HEK293T (cell line): ENCODE measurements around the gene PPP6R1.

Experiments
- CTCF ChIA-PET: fragments of 350-600 bp; formaldehyde crosslinking; extraction: SDS; loops from one replicate; lab custom pipeline; 2021; ENCODE audit warnings: antibody characterized with exemption, inconsistent platforms; lab: Yijun Ruan, JAX
- POLR2A ChIA-PET: fragments of 350-600 bp; formaldehyde crosslinking; extraction: SDS; loops from one replicate; lab custom pipeline; 2020; ENCODE audit warnings: antibody characterized with exemption, inconsistent platforms; lab: Yijun Ruan, JAX
- DNase-seq: peaks from one replicate; pipeline ENCODE4 v3.0.0; 2012; ENCODE audit warnings: mixed read lengths; ENCODE audit errors: extremely low spot score
- ARNT ChIP-seq: fragments of 450-650 bp; IDR thresholded peaks from 2 replicates; pipeline ENCODE4 v1.6.1; 2017; ENCODE audit warnings: mild to moderate bottlenecking
- BHLHE40 ChIP-seq: fragments of 450-650 bp; IDR thresholded peaks from 2 replicates; pipeline ENCODE4 v1.6.1; 2016; ENCODE audit warnings: mild to moderate bottlenecking, moderate library complexity, borderline replicate concordance
- CTBP1 ChIP-seq: fragments of 450-650 bp; IDR thresholded peaks from 2 replicates; pipeline ENCODE4 v1.6.1; 2016; ENCODE audit warnings: borderline replicate concordance
- ELF4 ChIP-seq: fragments of 450-650 bp; IDR thresholded peaks from 2 replicates; pipeline ENCODE4 v1.6.1; 2017; ENCODE audit warnings: antibody characterized with exemption
- FOXA1 ChIP-seq: fragments of 450-650 bp; IDR thresholded peaks from 2 replicates; pipeline ENCODE4 v1.6.1; 2016; ENCODE audit warnings: mild to moderate bottlenecking
- FOXK2 ChIP-seq: fragments of 450-650 bp; IDR thresholded peaks from 2 replicates; pipeline ENCODE4 v1.6.1; 2016; ENCODE audit warnings: mild to moderate bottlenecking
- FOXM1 ChIP-seq: fragments of 450-650 bp; IDR thresholded peaks from 2 replicates; pipeline ENCODE4 v1.6.1; 2017; ENCODE audit warnings: mild to moderate bottlenecking, borderline replicate concordance
- HDGF ChIP-seq: fragments of 450-650 bp; IDR thresholded peaks from 2 replicates; pipeline ENCODE4 v1.6.1; 2017; ENCODE audit warnings: antibody characterized with exemption, borderline replicate concordance
- L3MBTL2 ChIP-seq: fragments of 450-650 bp; conservative IDR thresholded peaks from 2 replicates; pipeline ENCODE4 v1.6.1; 2016; ENCODE audit warnings: mild to moderate bottlenecking
- LEF1 ChIP-seq: fragments of 450-650 bp; IDR thresholded peaks from 2 replicates; pipeline ENCODE4 v1.6.1; 2017; ENCODE audit warnings: mild to moderate bottlenecking, borderline replicate concordance
- NFRKB ChIP-seq: fragments of 450-650 bp; IDR thresholded peaks from 2 replicates; pipeline ENCODE4 v1.6.1; 2016; ENCODE audit warnings: mild to moderate bottlenecking, moderate library complexity
- PKNOX1 ChIP-seq: fragments of 450-650 bp; IDR thresholded peaks from 2 replicates; pipeline ENCODE4 v1.6.1; 2016
- SP1 ChIP-seq: fragments of 450-650 bp; IDR thresholded peaks from 2 replicates; pipeline ENCODE4 v1.6.1; 2017
- SUZ12 ChIP-seq: fragments of 450-650 bp; IDR thresholded peaks from 2 replicates; pipeline ENCODE4 v1.6.1; 2016; ENCODE audit warnings: mild to moderate bottlenecking
- TARDBP ChIP-seq: fragments of 450-650 bp; IDR thresholded peaks from 2 replicates; pipeline ENCODE4 v1.6.1; 2016
- ZNF384 ChIP-seq: fragments of 450-650 bp; IDR thresholded peaks from 2 replicates; pipeline ENCODE4 v1.6.1; 2016

Gene PPP6R1

GRCh38 chr19:55232286-55232602 is 26.6 kb downstream of the PPP6R1 start:
- ChIA-PET CTCF (no interaction called here), POLR2A (no interaction called here)
- DNase-seq, result no peak
- TF ChIP-seq FOXA1, result no peak
- no peak for TF ChIP-seq ARNT
- no peak for TF ChIP-seq FOXK2

GRCh38 chr19:55231391-55232285 is 27.2 kb downstream of the PPP6R1 start:
- no peak for DNase-seq
- TF ChIP-seq L3MBTL2 (no peak), ELF4 (no peak), BHLHE40 (no peak), ARNT (no peak), LEF1 (no peak), SP1 (no peak), FOXM1 (no peak), NFRKB (no peak), ZNF384 (no peak), FOXA1 (no peak), CTBP1 (no peak), SUZ12 (no peak), TARDBP (no peak), PKNOX1 (no peak), HDGF (no peak), FOXK2 (no peak)
- ChIA-PET CTCF (no interaction called here), POLR2A (no interaction called here)

DNA sequence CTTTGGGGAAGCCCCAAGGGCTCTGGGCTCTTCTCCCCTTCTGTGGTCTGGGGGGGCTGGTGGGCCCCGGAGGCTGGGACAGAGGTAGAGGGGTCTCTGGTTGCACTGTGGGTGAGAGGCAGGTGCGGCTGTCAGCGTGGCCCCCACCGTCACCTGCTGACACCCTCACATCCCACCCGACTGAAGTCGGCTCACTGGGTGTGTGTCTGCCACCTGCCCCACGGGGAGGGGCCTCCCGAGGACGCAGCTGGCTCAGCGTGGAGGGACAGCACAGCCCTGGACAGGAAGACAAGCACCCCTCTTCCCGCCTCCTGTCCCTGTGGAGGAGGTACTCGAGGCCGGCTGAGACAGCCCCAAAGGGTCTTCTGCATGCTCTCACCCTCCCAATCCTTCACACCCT is 28.0 kb downstream of the PPP6R1 start:
- TF ChIP-seq TARDBP, result no peak
- no peak for TF ChIP-seq FOXA1
- TF ChIP-seq FOXK2, result no peak
- TF ChIP-seq L3MBTL2, result no peak
- CTCF ChIA-PET, result no interaction called here
- POLR2A ChIA-PET, result no interaction called here
- DNase-seq, result no peak

- TF ChIP-seq L3MBTL2, result no peak
- no peak for TF ChIP-seq CTBP1
- no peak for TF ChIP-seq SP1
- no peak for TF ChIP-seq LEF1
- no peak for TF ChIP-seq FOXM1
- ChIA-PET POLR2A (interaction anchor here (0.8 kb wide), 1 partner anchor 29 kb away, joined by 3 read pairs; the partner anchor contains the start of gene PPP6R1), CTCF (no interaction called here)
These were observed 28.5 kb downstream of the PPP6R1 start for GRCh38 chr19:55230329-55230728.

GRCh38 chr19:55229789-55230182 is 29.0 kb downstream of the PPP6R1 start:
- CTCF ChIA-PET, result no interaction called here
- no peak for DNase-seq
- TF ChIP-seq NFRKB, result no peak
- TF ChIP-seq BHLHE40, result no peak
- no peak for TF ChIP-seq SP1
- no peak for TF ChIP-seq TARDBP
- TF ChIP-seq L3MBTL2, result no peak
- TF ChIP-seq CTBP1, result no peak
- TF ChIP-seq SUZ12, result no peak
- POLR2A ChIA-PET, result interaction anchor here (0.8 kb wide), 1 partner anchor 30 kb away, joined by 3 read pairs; the partner anchor contains the start of gene PPP6R1

More at GRCh38 chr19:55230329-55230728, 28.5 kb downstream of the PPP6R1 start:
- DNase-seq, result no peak

DNA sequence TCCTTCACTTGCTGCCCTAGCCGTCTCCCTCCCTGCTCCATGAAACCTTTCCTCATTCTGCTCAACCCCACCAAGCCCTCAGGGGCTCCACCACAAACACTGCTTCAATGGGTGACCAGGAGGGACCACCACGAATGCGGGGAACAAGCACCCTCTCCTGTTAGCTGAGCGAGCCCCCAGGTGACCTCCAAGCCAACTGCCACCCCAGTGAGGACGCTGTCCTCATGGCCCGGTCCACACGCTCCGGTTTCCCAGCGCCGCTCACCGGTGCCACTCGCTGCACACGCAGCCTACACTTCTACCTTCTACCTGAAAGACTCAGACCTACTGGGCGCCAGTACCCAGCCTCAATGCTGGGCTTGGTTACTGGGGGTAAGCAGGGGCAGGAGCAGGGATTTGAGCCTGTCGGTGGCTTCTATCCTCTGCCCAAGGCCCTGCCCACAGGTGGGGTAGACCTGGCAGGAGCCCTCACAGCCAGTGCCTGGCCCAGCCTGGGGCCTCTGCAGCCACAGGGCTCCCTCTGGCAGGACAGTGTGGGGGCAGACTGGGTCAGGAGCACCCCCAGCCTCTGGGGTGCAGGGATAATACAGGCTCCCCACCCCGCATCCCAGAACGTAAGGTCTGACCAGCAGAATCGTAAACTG is 29.6 kb downstream of the PPP6R1 start:
- no peak for DNase-seq
- no peak for TF ChIP-seq LEF1
- TF ChIP-seq L3MBTL2, result no peak
- no peak for TF ChIP-seq ARNT
- TF ChIP-seq BHLHE40, result no peak
- no peak for TF ChIP-seq FOXK2
- no peak for TF ChIP-seq ZNF384
- TF ChIP-seq CTBP1, result no peak
- TF ChIP-seq NFRKB, result no peak
- no peak for TF ChIP-seq SP1
- TF ChIP-seq HDGF, result no peak
- no peak for TF ChIP-seq FOXA1
- TF ChIP-seq TARDBP, result no peak
- TF ChIP-seq SUZ12, result no peak
- TF ChIP-seq FOXM1, result no peak
- no peak for TF ChIP-seq PKNOX1
- no peak for TF ChIP-seq ELF4
- ChIA-PET CTCF (no interaction called here), POLR2A (interaction anchor here (0.8 kb wide), 1 partner anchor 30 kb away, joined by 3 read pairs; the partner anchor contains the start of gene PPP6R1)

DNA sequence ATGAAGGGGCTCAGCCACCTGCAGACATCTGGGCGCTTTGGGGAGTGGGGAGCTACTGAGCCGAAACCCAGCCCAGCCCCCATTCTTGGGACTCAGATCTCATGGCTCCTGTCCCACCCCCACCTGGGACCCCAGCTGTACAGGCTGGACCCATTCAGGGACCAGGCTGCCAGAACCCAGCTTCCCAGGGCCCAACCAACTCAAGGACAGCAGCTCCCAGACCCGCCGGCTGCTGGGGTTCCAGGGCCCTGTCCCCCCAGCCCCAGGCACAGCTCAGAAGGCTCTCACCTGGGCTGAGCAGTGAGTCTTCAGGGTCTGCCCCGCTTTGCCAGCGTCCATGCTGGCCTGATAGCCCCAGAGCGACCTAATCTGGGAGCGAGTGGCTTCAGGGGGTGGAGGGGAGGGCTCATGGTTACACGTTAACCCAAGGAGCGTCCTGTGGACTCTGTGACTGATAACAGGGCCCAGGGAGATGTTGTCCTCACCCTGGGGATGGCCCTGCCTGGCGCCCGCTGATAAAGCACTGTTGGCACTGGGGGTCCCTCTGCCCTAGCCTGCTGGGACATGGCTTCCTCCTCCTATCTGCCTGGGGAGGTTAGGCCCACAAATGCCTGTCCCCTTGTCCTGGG is 30.3 kb downstream of the PPP6R1 start, which contains the start of gene TMEM86B:
TSS of gene TMEM86B (minus strand) at position 361 of the 629 bp plus-strand sequence. CDS start at position 339, 22 bp downstream.
- ChIA-PET CTCF (interaction anchor here (0.7 kb wide), 1 partner anchor 17 kb away, joined by 3 read pairs; no protein-coding TSS in a partner anchor), POLR2A (no interaction called here)
- TF ChIP-seq ZNF384 (no peak), HDGF (no peak), FOXK2 (no peak), PKNOX1 (no peak), FOXA1 (no peak), SP1 (no peak), NFRKB (no peak), LEF1 (no peak), L3MBTL2 (no peak), BHLHE40 (no peak), ARNT (no peak), ELF4 (no peak), SUZ12 (no peak), FOXM1 (no peak), CTBP1 (no peak), TARDBP (no peak)
- DNase-seq, result no peak
